Panc1 (cell line): ENCODE measurements around the gene HIC2.
"Not testable (repeated sequence)": the region's sequence is repeated elsewhere in the genome, so short reads cannot be mapped to it uniquely, and the experiment has no call there.

Source experiments
- POLR2AphosphoS5 ChIP-seq: IDR thresholded peaks from 2 replicates; pipeline ENCODE4 v1.6.1; 2012; ENCODE audit warnings: mild to moderate bottlenecking, low read depth, low read length, moderate library complexity
- SIN3A ChIP-seq: IDR thresholded peaks from 2 replicates; pipeline ENCODE4 v1.6.1; 2012; ENCODE audit warnings: low read depth, mild to moderate bottlenecking, low read length, moderate library complexity, borderline replicate concordance; ENCODE audit not compliant: insufficient read depth
- TCF7L2 ChIP-seq: IDR thresholded peaks from 2 replicates; pipeline ENCODE4 v1.6.1; 2011; ENCODE audit warnings: mild to moderate bottlenecking, low read depth, low read length, inconsistent platforms
- TF ChIP-seq, protein P1 (sequence below): fragments of 450-650 bp; IDR thresholded peaks from 2 replicates; pipeline ENCODE4 v1.5.1; 2017; ENCODE audit warnings: mild to moderate bottlenecking
- TF ChIP-seq, protein P2 (sequence below), 2 experiments: IDR thresholded peaks; 2 replicates each; pipeline ENCODE4 v1.6.1; 2011 to 2012; ENCODE audit warnings: low read depth in 2 of 2, control low read depth in 1 of 2, low read length in 1 of 2, mild to moderate bottlenecking in 1 of 2, moderate library complexity in 1 of 2; ENCODE audit not compliant: insufficient read depth in 1 of 2

DNA sequence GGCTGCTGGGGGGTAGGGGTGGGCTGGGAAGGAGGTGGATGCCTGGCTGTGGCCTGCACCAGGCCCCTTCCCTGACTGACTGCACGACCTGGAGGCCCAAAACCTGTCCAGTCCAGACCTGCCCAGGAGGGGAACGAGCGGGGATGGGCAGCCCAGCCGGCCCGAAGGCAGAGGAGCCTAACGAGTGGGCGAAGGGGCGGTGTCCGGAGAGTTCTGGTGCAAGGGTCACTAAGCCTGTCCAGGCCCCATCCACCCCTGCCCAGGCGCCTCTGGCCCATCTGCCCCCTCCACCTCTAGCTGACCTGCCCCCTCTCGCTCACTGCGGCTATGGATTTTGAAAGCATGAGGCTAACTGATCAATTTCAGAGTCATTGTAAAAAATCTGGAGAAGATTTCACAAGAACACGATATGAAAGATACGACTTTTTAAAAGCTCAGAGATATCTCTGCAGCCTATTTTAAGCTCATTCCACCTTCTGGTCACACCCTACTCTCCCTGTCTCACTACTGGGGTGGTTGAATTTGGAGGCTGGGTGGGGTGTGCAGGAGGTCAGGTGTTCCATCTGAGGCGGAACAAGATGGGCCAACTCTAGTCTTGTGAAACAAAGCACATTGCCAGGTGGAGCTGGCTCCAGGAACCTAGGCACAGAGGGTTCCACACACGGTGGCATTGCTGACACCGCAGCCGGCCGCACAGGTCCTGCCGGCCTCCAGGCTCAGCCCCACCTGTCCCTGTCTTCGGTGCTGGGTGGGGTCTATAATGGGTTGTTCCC lies 15.8 kb upstream of the HIC2 start:
- not testable (repeated sequence) for TF ChIP-seq POLR2AphosphoS5, SIN3A, TCF7L2
- TF ChIP-seq, protein P1, sequence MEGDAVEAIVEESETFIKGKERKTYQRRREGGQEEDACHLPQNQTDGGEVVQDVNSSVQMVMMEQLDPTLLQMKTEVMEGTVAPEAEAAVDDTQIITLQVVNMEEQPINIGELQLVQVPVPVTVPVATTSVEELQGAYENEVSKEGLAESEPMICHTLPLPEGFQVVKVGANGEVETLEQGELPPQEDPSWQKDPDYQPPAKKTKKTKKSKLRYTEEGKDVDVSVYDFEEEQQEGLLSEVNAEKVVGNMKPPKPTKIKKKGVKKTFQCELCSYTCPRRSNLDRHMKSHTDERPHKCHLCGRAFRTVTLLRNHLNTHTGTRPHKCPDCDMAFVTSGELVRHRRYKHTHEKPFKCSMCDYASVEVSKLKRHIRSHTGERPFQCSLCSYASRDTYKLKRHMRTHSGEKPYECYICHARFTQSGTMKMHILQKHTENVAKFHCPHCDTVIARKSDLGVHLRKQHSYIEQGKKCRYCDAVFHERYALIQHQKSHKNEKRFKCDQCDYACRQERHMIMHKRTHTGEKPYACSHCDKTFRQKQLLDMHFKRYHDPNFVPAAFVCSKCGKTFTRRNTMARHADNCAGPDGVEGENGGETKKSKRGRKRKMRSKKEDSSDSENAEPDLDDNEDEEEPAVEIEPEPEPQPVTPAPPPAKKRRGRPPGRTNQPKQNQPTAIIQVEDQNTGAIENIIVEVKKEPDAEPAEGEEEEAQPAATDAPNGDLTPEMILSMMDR = not testable (repeated sequence)
- TF ChIP-seq, protein P2, sequence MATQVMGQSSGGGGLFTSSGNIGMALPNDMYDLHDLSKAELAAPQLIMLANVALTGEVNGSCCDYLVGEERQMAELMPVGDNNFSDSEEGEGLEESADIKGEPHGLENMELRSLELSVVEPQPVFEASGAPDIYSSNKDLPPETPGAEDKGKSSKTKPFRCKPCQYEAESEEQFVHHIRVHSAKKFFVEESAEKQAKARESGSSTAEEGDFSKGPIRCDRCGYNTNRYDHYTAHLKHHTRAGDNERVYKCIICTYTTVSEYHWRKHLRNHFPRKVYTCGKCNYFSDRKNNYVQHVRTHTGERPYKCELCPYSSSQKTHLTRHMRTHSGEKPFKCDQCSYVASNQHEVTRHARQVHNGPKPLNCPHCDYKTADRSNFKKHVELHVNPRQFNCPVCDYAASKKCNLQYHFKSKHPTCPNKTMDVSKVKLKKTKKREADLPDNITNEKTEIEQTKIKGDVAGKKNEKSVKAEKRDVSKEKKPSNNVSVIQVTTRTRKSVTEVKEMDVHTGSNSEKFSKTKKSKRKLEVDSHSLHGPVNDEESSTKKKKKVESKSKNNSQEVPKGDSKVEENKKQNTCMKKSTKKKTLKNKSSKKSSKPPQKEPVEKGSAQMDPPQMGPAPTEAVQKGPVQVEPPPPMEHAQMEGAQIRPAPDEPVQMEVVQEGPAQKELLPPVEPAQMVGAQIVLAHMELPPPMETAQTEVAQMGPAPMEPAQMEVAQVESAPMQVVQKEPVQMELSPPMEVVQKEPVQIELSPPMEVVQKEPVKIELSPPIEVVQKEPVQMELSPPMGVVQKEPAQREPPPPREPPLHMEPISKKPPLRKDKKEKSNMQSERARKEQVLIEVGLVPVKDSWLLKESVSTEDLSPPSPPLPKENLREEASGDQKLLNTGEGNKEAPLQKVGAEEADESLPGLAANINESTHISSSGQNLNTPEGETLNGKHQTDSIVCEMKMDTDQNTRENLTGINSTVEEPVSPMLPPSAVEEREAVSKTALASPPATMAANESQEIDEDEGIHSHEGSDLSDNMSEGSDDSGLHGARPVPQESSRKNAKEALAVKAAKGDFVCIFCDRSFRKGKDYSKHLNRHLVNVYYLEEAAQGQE (IDR thresholded peaks at IDR 0.05; ENCODE audit: insufficient read depth in 1 of 2, low read depth in 2 of 2, low read length in 1 of 2) = not testable (repeated sequence)
